Measurements from ENCODE around the gene KLKB1. TPM values are rescaled to one million over a fixed set of nuclear protein-coding genes. Genes with fewer than 3 reads are reported as not detected.

KLKB1 gene
- total RNA-seq, 2 donors from 2014 or later = 0.27 to 0.50 TPM

DNA sequence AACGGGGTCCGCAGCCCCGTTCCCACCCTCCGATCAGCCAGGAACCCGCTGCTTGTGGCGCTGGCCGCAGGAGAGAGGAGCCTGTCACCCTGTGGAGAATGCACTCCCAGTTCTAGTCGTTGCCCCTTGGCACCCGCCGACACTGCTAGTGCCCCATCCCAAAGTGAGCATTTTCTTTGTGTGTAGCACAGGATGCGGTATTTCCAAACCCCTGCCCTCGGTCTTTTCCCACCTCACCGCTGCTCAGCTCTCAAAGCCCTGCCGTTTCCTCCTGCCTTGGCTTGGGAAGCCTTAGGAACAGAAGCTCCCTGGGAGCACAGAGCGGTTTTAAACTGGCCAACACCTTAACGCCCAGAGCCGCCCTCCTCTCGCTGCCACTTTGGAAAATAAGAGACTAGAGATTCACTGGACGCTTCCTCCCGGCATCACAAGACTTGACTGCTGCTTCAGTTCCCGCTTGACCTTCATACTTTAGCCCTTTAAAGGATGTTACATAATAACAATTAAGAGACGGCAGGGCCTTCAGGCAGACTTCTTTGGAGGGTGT, 35.2 kb upstream of the KLKB1 start:
- Histone ChIP-seq H3K4me3 (peak overlapping the region; percentile 85), H3K9me3 (no peaks in the 10 kb centered on the region), H3K4me1 (no peaks in the 10 kb centered on the region), H3K36me3 (no peaks in the 10 kb centered on the region), H3K27ac (peak overlapping the region; percentile 99), H3K27me3 (no peaks in the 10 kb centered on the region), H3K9ac (ENCODE audit: low read depth in 2 of 2, low read length in 2 of 2) (peak overlapping the region; percentile 83 to 96)
- TF ChIP-seq CTCF (IDR thresholded peaks at IDR 0.05) = no peak
- peak; percentile 54 for DNase-seq
- intact Hi-C loops (cut with DNase I) = loop anchor here (2.0 kb wide), 1 partner anchor 47 kb away; no protein-coding TSS in a partner anchor

- no peak for DNase-seq
- no peak overlapping the region for H3K4me3 ChIP-seq
- no peak overlapping the region for H3K27ac ChIP-seq
- no peaks in the 10 kb centered on the region for H3K4me1 ChIP-seq
- H3K9me3 ChIP-seq = no peaks in the 10 kb centered on the region
- TF ChIP-seq CTCF (IDR thresholded peaks at IDR 0.05) = no peak
- H3K27me3 ChIP-seq = no peaks in the 10 kb centered on the region
- no peaks in the 10 kb centered on the region for H3K36me3 ChIP-seq
- no peak overlapping the region for H3K9ac ChIP-seq (ENCODE audit: low read depth in 2 of 2, low read length in 2 of 2)
- intact Hi-C loops (cut with DNase I) = loop anchor here (2.0 kb wide), 1 partner anchor 49 kb away; no protein-coding TSS in a partner anchor
Observed at GRCh38 chr4:186193851-186194250, 33.5 kb upstream of the KLKB1 start.

DNA sequence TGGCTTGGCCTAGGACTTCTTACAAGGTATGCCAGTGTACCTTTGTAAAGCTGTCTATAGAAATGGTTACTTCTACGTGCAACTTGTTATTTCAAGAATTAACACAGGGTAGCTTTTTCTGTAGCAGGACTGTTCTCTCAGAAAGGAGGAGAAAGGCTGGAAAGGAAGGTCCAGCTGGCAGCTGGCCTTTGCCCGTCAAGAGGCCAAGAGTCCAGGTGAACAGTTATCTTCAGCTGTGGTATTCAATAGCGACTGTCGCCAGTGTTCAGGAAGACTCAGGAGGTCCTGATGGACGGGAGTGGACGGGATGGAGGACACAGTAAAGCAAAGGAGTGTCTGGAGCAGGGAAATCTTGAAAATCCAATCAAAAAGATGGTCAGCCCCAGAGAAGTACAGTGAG, 31.2 kb upstream of the KLKB1 start:
- Histone ChIP-seq H3K27ac (no peak overlapping the region), H3K27me3 (no peaks in the 10 kb centered on the region), H3K4me3 (no peak overlapping the region), H3K36me3 (no peaks in the 10 kb centered on the region), H3K9ac (ENCODE audit: low read depth in 2 of 2, low read length in 2 of 2) (no peak overlapping the region), H3K4me1 (no peaks in the 10 kb centered on the region), H3K9me3 (no peaks in the 10 kb centered on the region)
- intact Hi-C loops (cut with DNase I) = no loop called here
- no peak for TF ChIP-seq CTCF (IDR thresholded peaks at IDR 0.05)
- no peak for DNase-seq

DNA sequence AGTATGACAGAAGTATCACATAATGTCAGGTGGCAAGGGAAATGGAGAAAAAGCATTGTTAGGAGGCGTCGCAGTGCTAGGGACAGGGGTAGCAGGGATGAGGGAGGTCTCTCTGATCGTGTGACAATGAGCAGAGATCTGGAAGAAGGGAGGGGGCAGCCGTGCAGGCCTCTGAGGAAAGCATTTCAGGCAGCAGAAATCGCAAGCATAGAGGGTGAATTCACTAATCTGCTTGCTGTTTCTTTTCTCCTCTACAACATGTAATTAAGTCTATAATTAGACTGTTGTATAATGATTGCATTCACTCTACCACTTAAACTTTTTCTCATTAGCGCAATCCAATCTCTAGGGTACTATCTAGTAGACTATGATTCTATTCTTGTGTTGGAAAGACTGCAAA, 26.8 kb upstream of the KLKB1 start:
- TF ChIP-seq CTCF (IDR thresholded peaks at IDR 0.05) = no peak
- H3K27me3 ChIP-seq = no peaks in the 10 kb centered on the region
- no peaks in the 10 kb centered on the region for H3K36me3 ChIP-seq
- intact Hi-C loops (cut with DNase I) = no loop called here
- no peak overlapping the region for H3K27ac ChIP-seq
- H3K9ac ChIP-seq (ENCODE audit: low read depth in 2 of 2, low read length in 2 of 2) = no peak overlapping the region
- no peak for DNase-seq
- no peak overlapping the region for H3K4me3 ChIP-seq
- no peaks in the 10 kb centered on the region for H3K9me3 ChIP-seq
- H3K4me1 ChIP-seq = no peaks in the 10 kb centered on the region

- intact Hi-C loops (cut with DNase I) = no loop called here
- H3K9me3 ChIP-seq = no peaks in the 10 kb centered on the region
- no peak overlapping the region for H3K9ac ChIP-seq (ENCODE audit: low read depth in 2 of 2, low read length in 2 of 2)
Observed at GRCh38 chr4:186201010-186201409, 26.3 kb upstream of the KLKB1 start.

More at GRCh38 chr4:186201010-186201409, 26.3 kb upstream of the KLKB1 start:
- no peaks in the 10 kb centered on the region for H3K4me1 ChIP-seq
- H3K4me3 ChIP-seq = no peak overlapping the region
- H3K27ac ChIP-seq = no peak overlapping the region
- DNase-seq = no peak
- no peaks in the 10 kb centered on the region for H3K27me3 ChIP-seq
- no peak for TF ChIP-seq CTCF (IDR thresholded peaks at IDR 0.05)
- no peaks in the 10 kb centered on the region for H3K36me3 ChIP-seq

Data from colonic mucosa (tissue), 4 donors.